Heart left ventricle (tissue), 13 donors: ENCODE data around the gene ABCB4.

Source experiments
- POLR2A ChIP-seq, 2 donors: fragments of 450-650 bp; IDR thresholded peaks; one replicate each; pipeline ENCODE4 v1.6.1; 2017; ENCODE audit warnings: antibody characterized with exemption in 2 of 2, mild to moderate bottlenecking in 2 of 2, moderate library complexity in 2 of 2
- TF ChIP-seq, protein P1 (sequence below), 12 donors: fragments of 200-600 bp; sonication (generic) in 4 of 12; IDR thresholded peaks; one replicate each; pipeline versions ENCODE4 v1.5.0 to v1.8.0; 2018 to 2022; ENCODE audit warnings: antibody characterized with exemption in 12 of 12, mild to moderate bottlenecking in 5 of 12
- donor health status: ischemic (EF 13 %, LVEDD 7.1; RV severe dilation, severe dysfunction).
- donor health status: DM: no; HTN: yes; CAD: no.
- donor health status: DM: no; HTN: no; CAD: no.
- donor health status: ischemic (EF 25% LVEDD 6.9; RV normal size, moderate dysfunction).
- donor health status: ischemic (EF 25% LVEDD 5.7; RV mildly dilated, moderate dysfunction).
- donor health status: ischemic (EF 35%, LVEDD 5.7; RV mildly dilated, moderate dysfunction).
- donor health status: nonischemic (EF 11% LVEDD 7.7; RV severe dilation, severe dysfunction).
- donor health status: DM: yes; HTN: yes; CAD: no.
- donor health status: PGD.
- donor health status: ischemic (EF 29% LVEDD 5.4; RV normal size, mild dysfunction).
- donor health status: nonischemic (EF 23%, LVEDD 6.1; RV moderate dilation, normal function).

DNA sequence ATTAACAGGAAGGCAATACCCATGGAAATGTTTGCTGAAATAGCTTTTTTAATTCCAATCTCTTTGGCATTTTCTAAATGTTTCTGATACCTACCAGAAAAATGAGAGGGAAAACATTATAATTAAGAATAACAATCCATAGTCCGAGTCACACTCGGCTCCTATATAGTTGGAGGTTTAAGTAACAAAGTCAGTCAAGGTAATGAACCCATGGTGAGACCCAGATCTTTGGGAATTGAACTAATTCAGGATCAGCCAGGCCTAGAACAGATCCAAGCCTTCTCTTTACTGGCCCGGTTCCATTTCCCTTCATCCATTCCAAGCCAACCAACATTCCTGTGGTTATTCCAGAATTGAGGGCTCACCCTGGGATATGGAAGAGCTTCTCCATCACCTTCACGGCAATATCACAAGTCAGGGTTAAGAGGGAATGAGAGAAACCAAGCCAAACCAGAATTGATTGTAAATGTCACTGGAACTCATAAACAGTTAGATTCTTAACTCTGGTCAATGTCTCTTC, 28.3 kb downstream of the ABCB4 start:
- TF ChIP-seq, protein P1, sequence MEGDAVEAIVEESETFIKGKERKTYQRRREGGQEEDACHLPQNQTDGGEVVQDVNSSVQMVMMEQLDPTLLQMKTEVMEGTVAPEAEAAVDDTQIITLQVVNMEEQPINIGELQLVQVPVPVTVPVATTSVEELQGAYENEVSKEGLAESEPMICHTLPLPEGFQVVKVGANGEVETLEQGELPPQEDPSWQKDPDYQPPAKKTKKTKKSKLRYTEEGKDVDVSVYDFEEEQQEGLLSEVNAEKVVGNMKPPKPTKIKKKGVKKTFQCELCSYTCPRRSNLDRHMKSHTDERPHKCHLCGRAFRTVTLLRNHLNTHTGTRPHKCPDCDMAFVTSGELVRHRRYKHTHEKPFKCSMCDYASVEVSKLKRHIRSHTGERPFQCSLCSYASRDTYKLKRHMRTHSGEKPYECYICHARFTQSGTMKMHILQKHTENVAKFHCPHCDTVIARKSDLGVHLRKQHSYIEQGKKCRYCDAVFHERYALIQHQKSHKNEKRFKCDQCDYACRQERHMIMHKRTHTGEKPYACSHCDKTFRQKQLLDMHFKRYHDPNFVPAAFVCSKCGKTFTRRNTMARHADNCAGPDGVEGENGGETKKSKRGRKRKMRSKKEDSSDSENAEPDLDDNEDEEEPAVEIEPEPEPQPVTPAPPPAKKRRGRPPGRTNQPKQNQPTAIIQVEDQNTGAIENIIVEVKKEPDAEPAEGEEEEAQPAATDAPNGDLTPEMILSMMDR (IDR thresholded peaks at IDR 0.05): no peak
- no peak for TF ChIP-seq POLR2A (IDR thresholded peaks at IDR 0.05)
